IPS-15b (cell line): ENCODE data around the gene RIPOR2.

Experiments
- H3K27me3 ChIP-seq: one replicate; pipeline ENCODE4 v1.6.1; 2013; ENCODE audit warnings: low read length; ENCODE audit not compliant: control insufficient read depth, insufficient read depth
- H3K36me3 ChIP-seq: one replicate; pipeline ENCODE4 v1.6.1; 2013; ENCODE audit warnings: low read length; ENCODE audit not compliant: control insufficient read depth, insufficient read depth
- H3K4me1 ChIP-seq: one replicate; pipeline ENCODE4 v1.6.1; 2013; ENCODE audit warnings: mild to moderate bottlenecking, low read length; ENCODE audit not compliant: control insufficient read depth, insufficient read depth
- H3K4me3 ChIP-seq: one replicate; pipeline ENCODE4 v1.5.1; 2013; ENCODE audit warnings: low read depth, low read length
- H3K9ac ChIP-seq: one replicate; pipeline ENCODE4 v1.6.1; 2013; ENCODE audit warnings: low read depth, mild to moderate bottlenecking, low read length
- H3K9me3 ChIP-seq: one replicate; pipeline ENCODE4 v1.6.1; 2013; ENCODE audit warnings: mild to moderate bottlenecking, low read length; ENCODE audit not compliant: control insufficient read depth, insufficient read depth

RIPOR2 gene

GRCh38 chr6:24849713-24850112, 86.0 kb downstream of the RIPOR2 start:
- Histone ChIP-seq H3K9me3 (no peaks in the 10 kb centered on the region), H3K36me3 (peaks cover 3% of the 10 kb centered on the region), H3K27me3 (no peaks in the 10 kb centered on the region)

GRCh38 chr6:24848461-24848860, 87.3 kb downstream of the RIPOR2 start:
- no peaks in the 10 kb centered on the region for H3K9me3 ChIP-seq
- no peaks in the 10 kb centered on the region for H3K27me3 ChIP-seq
- H3K9ac ChIP-seq = no peak overlapping the region
- no peak overlapping the region for H3K4me3 ChIP-seq
- peaks cover 3% of the 10 kb centered on the region for H3K36me3 ChIP-seq
- no peaks in the 10 kb centered on the region for H3K4me1 ChIP-seq

More at GRCh38 chr6:24849713-24850112, 86.0 kb downstream of the RIPOR2 start:
- Histone ChIP-seq H3K4me3 (no peak overlapping the region), H3K4me1 (no peaks in the 10 kb centered on the region), H3K9ac (no peak overlapping the region)

GRCh38 chr6:24847402-24847801, 88.4 kb downstream of the RIPOR2 start:
- no peaks in the 10 kb centered on the region for H3K27me3 ChIP-seq

GRCh38 chr6:24845578-24845977, 90.2 kb downstream of the RIPOR2 start:
- no peak overlapping the region for H3K9ac ChIP-seq
- H3K36me3 ChIP-seq = peaks cover 3% of the 10 kb centered on the region
- H3K4me3 ChIP-seq = no peak overlapping the region
- H3K4me1 ChIP-seq = peaks cover 4% of the 10 kb centered on the region
- H3K9me3 ChIP-seq = no peaks in the 10 kb centered on the region
- H3K27me3 ChIP-seq = no peaks in the 10 kb centered on the region

More at GRCh38 chr6:24847402-24847801, 88.4 kb downstream of the RIPOR2 start:
- Histone ChIP-seq H3K4me3 (no peak overlapping the region), H3K9ac (no peak overlapping the region), H3K9me3 (no peaks in the 10 kb centered on the region), H3K36me3 (peaks cover 3% of the 10 kb centered on the region), H3K4me1 (peaks cover 4% of the 10 kb centered on the region)

GRCh38 chr6:24844903-24845302, 90.9 kb downstream of the RIPOR2 start:
- H3K4me1 ChIP-seq = peaks cover 4% of the 10 kb centered on the region
- no peaks in the 10 kb centered on the region for H3K9me3 ChIP-seq
- H3K27me3 ChIP-seq = no peaks in the 10 kb centered on the region
- H3K9ac ChIP-seq = no peak overlapping the region
- no peak overlapping the region for H3K4me3 ChIP-seq
- H3K36me3 ChIP-seq = peaks cover 3% of the 10 kb centered on the region

GRCh38 chr6:24844061-24844460, 91.7 kb downstream of the RIPOR2 start:
- H3K36me3 ChIP-seq = peaks cover 3% of the 10 kb centered on the region

GRCh38 chr6:24840187-24840586, 95.6 kb downstream of the RIPOR2 start:
- Histone ChIP-seq H3K9ac (no peak overlapping the region), H3K27me3 (no peaks in the 10 kb centered on the region), H3K36me3 (no peaks in the 10 kb centered on the region), H3K4me3 (no peak overlapping the region), H3K4me1 (peaks cover 4% of the 10 kb centered on the region), H3K9me3 (no peaks in the 10 kb centered on the region)

More at GRCh38 chr6:24844061-24844460, 91.7 kb downstream of the RIPOR2 start:
- Histone ChIP-seq H3K9ac (no peak overlapping the region), H3K9me3 (no peaks in the 10 kb centered on the region), H3K4me3 (no peak overlapping the region), H3K27me3 (no peaks in the 10 kb centered on the region), H3K4me1 (peaks cover 4% of the 10 kb centered on the region)

GRCh38 chr6:24838994-24839393, 96.8 kb downstream of the RIPOR2 start:
- Histone ChIP-seq H3K4me3 (no peak overlapping the region), H3K36me3 (no peaks in the 10 kb centered on the region), H3K27me3 (no peaks in the 10 kb centered on the region), H3K9ac (no peak overlapping the region), H3K9me3 (no peaks in the 10 kb centered on the region), H3K4me1 (peaks cover 4% of the 10 kb centered on the region)

- no peak overlapping the region for H3K4me3 ChIP-seq
- H3K27me3 ChIP-seq = no peaks in the 10 kb centered on the region
- no peaks in the 10 kb centered on the region for H3K36me3 ChIP-seq
- H3K9ac ChIP-seq = no peak overlapping the region
- no peaks in the 10 kb centered on the region for H3K4me1 ChIP-seq
- no peaks in the 10 kb centered on the region for H3K9me3 ChIP-seq
These were observed 97.7 kb downstream of the RIPOR2 start for GRCh38 chr6:24838081-24838480.

- no peaks in the 10 kb centered on the region for H3K9me3 ChIP-seq
- no peaks in the 10 kb centered on the region for H3K27me3 ChIP-seq
- no peaks in the 10 kb centered on the region for H3K36me3 ChIP-seq
- H3K9ac ChIP-seq = no peak overlapping the region
- no peak overlapping the region for H3K4me3 ChIP-seq
- no peaks in the 10 kb centered on the region for H3K4me1 ChIP-seq
These were observed 99.7 kb downstream of the RIPOR2 start for GRCh38 chr6:24836109-24836508.

GRCh38 chr6:24833711-24834386, 101.9 kb downstream of the RIPOR2 start:
- Histone ChIP-seq H3K9me3 (no peaks in the 10 kb centered on the region), H3K9ac (no peak overlapping the region), H3K4me1 (no peaks in the 10 kb centered on the region), H3K36me3 (no peaks in the 10 kb centered on the region), H3K4me3 (no peak overlapping the region), H3K27me3 (no peaks in the 10 kb centered on the region)

GRCh38 chr6:24832794-24833193, 103.0 kb downstream of the RIPOR2 start:
- Histone ChIP-seq H3K4me3 (no peak overlapping the region), H3K36me3 (no peaks in the 10 kb centered on the region), H3K9ac (no peak overlapping the region), H3K4me1 (no peaks in the 10 kb centered on the region), H3K9me3 (no peaks in the 10 kb centered on the region), H3K27me3 (no peaks in the 10 kb centered on the region)
